Measurements from ENCODE around the gene CRHBP.

CRHBP gene

DNA sequence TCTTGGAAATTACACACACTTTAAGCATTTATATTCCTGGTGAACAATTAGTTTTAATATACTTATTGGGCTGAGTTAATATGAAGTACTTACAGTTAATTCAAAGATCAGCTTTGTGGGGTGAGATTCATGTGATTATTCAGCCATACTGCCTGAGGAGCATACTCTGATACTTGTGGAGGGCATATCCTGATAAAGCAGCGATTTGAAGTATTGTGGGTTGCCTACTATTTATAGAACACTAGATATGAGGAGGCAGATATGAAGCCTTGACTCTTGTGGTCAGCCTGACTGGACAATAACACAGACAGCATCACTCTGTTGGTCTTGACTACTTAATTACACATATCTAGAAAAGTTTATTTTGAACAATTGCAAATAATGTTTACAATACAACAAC, 50.4 kb downstream of the CRHBP start:
- no peak overlapping the region for H3K4me3 ChIP-seq (ENCODE audit: low read depth, low read length)
- TF ChIP-seq, protein P1, sequence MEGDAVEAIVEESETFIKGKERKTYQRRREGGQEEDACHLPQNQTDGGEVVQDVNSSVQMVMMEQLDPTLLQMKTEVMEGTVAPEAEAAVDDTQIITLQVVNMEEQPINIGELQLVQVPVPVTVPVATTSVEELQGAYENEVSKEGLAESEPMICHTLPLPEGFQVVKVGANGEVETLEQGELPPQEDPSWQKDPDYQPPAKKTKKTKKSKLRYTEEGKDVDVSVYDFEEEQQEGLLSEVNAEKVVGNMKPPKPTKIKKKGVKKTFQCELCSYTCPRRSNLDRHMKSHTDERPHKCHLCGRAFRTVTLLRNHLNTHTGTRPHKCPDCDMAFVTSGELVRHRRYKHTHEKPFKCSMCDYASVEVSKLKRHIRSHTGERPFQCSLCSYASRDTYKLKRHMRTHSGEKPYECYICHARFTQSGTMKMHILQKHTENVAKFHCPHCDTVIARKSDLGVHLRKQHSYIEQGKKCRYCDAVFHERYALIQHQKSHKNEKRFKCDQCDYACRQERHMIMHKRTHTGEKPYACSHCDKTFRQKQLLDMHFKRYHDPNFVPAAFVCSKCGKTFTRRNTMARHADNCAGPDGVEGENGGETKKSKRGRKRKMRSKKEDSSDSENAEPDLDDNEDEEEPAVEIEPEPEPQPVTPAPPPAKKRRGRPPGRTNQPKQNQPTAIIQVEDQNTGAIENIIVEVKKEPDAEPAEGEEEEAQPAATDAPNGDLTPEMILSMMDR (IDR thresholded peaks at IDR 0.05; ENCODE audit: low read depth, low read length), result no peak

DNA sequence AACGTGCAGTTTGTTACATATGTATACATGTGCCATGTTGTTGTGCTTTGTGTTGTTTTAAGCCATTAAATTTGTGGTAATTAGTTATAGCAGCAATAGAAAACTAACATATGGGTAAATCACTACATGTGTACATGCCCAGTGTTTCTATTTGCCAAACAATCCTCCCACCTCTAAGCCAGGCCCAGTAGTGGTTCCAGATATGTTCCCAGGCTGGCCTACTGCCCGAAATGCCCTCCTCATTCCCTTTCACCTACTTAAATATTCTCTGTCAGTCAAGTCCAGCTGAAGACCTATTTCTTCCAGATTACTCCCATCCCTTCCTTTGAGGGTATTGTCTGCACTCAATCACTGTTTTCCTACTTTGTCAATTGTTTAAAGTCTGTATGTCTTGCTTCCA, 53.3 kb downstream of the CRHBP start:
- H3K4me3 ChIP-seq (ENCODE audit: low read depth, low read length), result no peak overlapping the region
- TF ChIP-seq, protein P1 (IDR thresholded peaks at IDR 0.05; ENCODE audit: low read depth, low read length), result no peak

DNA sequence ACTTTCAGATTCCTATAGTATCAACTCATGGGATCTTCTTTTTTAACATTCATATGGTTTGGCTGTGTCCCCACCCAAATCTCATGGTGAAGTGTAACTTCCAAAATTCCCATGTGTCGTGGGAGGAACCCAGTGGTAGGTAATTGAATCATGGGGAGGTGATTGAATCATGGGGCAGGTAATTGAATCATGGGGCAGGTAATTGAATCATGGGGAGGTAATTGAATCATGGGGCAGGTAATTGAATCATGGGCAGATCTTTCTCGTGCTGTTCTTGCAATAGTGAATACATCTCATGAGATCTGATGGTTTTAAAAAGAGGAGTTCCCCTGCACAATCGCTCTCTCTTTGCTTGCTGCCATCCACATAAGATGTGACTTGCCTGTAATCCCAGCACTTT, 55.6 kb downstream of the CRHBP start:
- TF ChIP-seq, protein P1 (IDR thresholded peaks at IDR 0.05; ENCODE audit: low read depth, low read length), result no peak
- H3K4me3 ChIP-seq (ENCODE audit: low read depth, low read length), result no peak overlapping the region

DNA sequence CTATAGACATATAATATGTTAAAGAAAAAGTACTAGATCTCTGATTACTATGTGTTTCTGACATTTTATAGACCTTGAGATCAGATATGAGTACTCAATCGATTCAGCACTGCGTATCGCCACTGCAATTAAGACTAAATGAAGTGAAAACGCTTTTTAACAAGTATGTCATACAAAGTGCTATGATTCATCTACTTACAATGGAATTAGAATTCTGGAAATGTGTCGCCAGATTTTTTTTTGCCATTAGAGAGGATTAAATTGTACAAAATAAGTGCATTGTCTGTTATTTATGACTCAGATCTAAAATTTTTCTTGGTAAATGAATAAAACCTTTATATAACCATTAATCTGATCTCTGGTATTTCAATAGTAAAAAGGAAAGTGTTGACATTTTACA, 57.4 kb downstream of the CRHBP start:
- TF ChIP-seq, protein P1 (IDR thresholded peaks at IDR 0.05; ENCODE audit: low read depth, low read length), result no peak

DNA sequence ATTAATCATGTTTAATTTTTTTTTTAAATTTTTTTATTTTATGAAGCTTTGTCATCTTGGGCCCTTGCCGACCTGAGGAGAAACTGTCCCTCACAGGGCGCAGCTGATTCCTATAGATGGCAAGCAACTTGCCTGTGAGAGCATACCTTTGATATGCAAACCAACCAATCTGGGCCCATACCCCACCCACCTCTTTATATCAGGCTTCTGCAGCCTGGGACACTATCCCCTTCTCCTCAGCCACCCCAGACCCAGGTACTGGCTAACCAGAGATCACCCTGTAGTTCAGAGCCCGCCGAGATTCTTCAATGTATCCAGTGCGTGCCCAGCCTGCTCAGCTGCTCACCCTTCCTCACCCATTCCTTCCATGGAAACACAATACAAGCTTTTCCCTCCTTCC, 58.7 kb downstream of the CRHBP start:
- no peak overlapping the region for H3K4me3 ChIP-seq (ENCODE audit: low read depth, low read length)
- TF ChIP-seq, protein P1 (IDR thresholded peaks at IDR 0.05; ENCODE audit: low read depth, low read length), result no peak

More for the DNA sequence above, 57.4 kb downstream of the CRHBP start:
- no peak overlapping the region for H3K4me3 ChIP-seq (ENCODE audit: low read depth, low read length)

DNA sequence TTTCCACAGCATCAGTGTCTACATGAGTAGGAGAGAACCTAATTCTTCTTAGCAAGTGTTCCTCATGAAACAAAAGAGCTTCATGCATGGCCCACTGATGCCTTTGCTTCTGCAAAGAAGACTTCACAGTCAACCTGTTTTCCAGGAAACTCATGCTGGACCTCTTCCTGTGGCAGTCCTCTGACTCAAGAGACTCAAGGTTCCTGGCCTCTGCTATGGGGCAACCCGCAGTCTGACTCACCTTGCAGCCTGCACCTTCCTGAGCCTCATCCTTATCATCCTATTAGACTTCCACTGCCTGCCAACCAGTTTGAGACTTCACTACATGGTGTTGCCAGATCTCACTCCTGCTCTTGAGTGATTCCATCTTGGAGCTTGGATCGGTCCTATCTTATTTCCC, 59.8 kb downstream of the CRHBP start:
- H3K4me3 ChIP-seq (ENCODE audit: low read depth, low read length), result no peak overlapping the region
- TF ChIP-seq, protein P1 (IDR thresholded peaks at IDR 0.05; ENCODE audit: low read depth, low read length), result no peak

DNA sequence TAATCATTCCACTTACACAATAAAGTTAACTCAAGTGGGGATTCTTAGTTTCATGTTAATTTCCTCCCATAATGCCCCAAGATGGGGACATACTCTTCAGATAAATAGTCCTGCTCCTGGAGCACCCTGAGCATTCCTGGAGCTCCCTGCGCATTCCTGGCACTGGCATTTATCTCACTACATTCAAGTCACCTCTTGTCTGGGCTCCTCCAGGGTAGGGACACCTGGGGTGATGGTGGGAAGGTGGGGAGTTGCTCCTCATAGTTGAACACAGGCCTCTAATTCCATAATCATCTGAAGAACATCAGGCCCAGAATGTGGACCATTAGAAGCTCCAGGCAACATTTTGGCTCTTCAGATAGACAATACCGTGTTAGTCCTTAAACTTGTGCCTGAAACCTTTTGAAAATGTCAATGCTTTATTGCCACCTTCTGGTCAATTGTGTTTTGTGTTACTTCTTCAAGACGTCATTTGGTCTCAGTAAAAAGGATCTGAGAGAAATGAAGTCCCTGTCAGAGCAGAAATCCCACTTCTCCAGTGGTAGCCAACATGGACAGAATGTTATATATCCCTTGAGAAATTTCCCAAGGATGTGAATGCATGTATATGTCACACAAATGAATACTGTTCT, 63.2 kb downstream of the CRHBP start:
- TF ChIP-seq, protein P1 (IDR thresholded peaks at IDR 0.05; ENCODE audit: low read depth, low read length), result no peak
- no peak overlapping the region for H3K4me3 ChIP-seq (ENCODE audit: low read depth, low read length)

Data from WI38 (cell line).